HG03439 (cell line): Measurements from ENCODE around the gene TMEM183A.

Experiments used
- ATAC-seq: cut with Tn5 transposase; IDR thresholded peaks from one replicate; pipeline ENCODE4 v1.9.1; 2021; ENCODE audit warnings: mild to moderate bottlenecking, moderate library complexity; ENCODE audit not compliant: unreplicated experiment

Gene TMEM183A

GRCh38 chr1:203065986-203066385 is 58.8 kb downstream of the TMEM183A start:
- no peak for ATAC-seq

GRCh38 chr1:203066965-203067364 is 59.8 kb downstream of the TMEM183A start:
- no peak for ATAC-seq

- ATAC-seq, result no peak
Measured at GRCh38 chr1:203069030-203069747, 62.0 kb downstream of the TMEM183A start.

- no peak for ATAC-seq
Measured at GRCh38 chr1:203072002-203072602, 64.9 kb downstream of the TMEM183A start.

GRCh38 chr1:203072911-203073310 is 65.7 kb downstream of the TMEM183A start:
- no peak for ATAC-seq

GRCh38 chr1:203073469-203073868 is 66.3 kb downstream of the TMEM183A start:
- ATAC-seq, result no peak
